ENCODE measurements around the gene ALDH1L2.
"Not testable (repeated sequence)": the region's sequence is repeated elsewhere in the genome, so short reads cannot be mapped to it uniquely, and the experiment has no call there.

The ALDH1L2 gene

DNA sequence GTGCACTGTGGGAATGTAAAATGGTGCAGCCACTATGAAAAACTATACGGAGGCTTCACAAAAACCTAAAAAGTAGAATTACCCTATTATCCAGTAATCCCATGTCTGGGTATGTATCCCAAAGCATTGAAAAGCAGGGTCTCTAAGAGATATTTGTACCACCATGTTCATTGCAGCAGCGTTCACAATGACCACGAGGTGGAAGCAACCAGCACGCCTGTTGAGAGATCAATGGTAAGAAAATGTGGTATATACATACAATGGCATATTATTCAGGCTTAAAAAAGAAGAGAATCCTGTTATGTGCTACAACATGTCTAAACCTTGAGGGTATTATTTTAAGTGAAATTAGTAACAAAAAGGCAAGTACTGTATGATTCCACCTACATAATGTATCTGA lies 99.1 kb downstream of the ALDH1L2 start:
- DNase-seq (ENCODE audit: low read depth, low spot score): no peak

DNA sequence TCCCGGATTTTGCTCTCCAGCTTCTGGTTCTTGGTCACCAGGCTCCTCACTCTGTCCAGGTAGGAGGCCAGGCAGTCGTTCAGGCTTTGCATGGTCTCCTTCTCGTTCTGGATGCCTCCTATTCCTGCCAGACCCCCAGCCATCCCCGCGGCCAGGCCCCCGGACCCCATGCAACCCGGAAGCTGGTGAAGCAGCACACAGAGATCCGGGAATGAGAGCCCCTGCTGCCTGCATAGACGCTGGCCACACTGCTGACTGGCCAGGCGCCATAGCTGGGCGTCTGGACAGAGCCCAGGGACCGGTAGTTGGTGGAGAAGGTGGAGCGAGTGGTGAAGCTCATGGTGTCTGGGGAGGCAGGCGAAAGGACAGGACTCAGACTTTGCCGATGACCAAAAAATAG lies 106.6 kb downstream of the ALDH1L2 start:
- not testable (repeated sequence) for DNase-seq (ENCODE audit: low read depth, low spot score)

DNA sequence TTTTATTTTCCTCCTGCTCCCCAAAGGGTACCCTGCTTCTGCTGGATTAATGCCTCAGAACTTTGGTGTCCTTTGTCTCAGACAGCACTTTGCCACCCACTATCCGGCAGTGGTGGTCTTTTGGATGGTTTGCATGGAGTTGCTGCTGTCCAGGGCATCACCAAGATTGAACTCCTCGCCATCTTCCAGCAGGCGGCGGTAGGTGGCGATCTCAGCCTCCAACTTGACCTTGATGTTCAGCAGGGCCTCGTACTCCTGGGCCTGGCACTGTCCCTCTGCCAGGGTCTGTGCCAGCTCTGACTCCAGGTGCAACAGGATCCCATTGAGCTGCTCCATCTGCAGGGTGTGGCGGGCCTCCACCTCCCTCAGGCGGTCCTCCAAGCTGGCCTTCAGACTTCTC lies 107.6 kb downstream of the ALDH1L2 start:
- DNase-seq (ENCODE audit: low read depth, low spot score): no peak

DNA sequence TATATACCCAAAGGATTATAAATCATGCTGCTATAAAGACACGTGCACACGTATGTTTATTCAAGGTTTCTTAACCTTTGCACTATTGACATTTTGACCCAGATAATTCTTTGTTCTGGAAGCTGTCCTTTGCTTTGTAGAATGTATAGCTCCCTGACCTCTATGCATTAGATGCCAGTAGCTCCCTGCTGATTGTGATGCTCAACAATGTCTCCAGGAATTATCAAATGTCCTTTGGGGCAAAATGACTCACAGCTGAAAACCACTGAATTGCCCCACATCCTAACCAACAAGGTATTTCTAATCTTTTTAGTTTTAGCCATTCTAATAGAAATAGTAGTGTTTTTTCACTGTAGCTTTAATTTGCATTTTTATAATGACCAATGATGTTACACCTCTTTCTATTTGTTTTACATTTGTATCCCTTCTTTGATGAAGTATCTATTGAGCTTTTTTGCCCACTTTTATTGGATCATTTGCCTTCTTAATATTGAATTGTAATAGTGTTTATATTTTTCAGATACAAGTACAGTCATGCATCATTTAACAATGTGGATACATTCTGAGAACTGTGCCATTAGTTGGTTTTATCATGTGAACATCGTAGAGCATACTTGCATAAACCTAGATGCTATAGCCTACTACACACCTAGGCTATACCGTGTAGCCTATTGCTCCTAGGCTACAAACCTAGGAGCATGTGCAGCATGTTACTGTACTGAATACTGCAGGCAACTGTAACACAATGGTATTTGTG lies 108.5 kb downstream of the ALDH1L2 start:
- no peak for DNase-seq (ENCODE audit: low read depth, low spot score)

DNA sequence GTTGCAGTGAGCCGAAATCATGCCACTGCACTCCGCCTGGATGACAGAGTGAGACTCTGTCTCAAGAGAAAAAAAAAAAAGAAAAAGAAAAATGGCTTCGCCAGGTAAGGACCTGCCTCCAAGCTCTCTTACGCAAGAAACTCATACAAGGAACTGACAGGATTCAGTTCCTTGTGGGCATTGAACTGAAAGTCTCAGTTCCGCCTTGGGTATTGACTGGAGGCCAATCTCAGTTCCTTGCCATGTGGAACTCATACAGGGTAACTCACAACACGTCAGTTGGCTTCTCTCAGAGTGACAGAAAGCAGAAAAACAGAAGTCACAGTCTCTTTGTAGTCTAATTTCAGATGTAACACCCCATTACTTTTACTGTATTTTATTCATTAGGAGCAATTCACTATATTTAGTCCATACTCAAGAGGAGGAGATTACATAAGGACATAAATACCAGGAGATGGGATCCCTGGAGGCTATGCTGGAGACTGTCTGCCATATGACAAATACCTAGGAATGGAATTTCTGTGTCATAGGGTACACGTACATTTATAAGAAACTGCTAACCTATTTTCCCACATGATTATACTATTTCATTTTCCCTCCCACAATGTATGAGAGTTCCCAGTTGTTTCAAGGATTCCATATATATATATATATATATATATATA lies 109.5 kb downstream of the ALDH1L2 start:
- DNase-seq (ENCODE audit: low read depth, low spot score): no peak

DNA sequence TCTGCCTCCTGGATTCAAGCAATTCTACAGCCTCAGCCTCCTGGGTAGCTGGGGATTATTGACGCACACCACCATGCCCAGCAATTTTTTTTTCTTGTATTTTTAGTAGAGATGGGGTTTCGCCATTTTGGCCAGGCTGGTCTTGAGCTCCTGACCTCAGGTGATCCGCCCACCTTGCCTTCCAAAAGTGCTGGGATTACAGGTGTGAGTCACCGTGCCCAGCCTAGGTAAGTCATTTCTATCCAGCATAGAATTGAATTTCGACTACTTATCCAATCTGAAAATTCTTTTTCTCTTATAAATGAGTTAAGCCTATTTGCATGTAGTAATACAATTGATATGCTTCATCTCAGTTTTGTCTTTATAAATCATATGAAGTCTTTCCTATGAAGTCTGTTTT lies 111.0 kb downstream of the ALDH1L2 start:
- DNase-seq (ENCODE audit: low read depth, low spot score): no peak

DNA sequence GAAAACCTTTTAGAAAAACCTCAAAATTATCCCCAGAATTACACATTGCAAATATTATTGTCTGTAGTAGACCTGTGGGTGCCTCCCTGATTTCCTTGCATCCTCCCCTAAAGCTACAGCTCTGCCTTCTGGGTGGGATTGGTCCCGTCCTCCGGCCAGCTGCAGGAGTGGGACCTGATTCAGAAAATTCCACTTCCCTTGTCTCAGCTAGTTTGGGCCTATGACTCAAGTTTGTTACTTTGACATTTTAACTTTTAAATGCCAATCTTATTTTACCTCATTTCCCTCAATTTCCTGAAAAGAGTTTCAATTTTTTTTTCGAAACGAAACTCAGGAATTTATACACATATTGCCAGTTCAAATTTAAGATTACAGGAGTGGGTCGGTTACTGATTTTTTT lies 113.0 kb downstream of the ALDH1L2 start:
- no peak for DNase-seq (ENCODE audit: low read depth, low spot score)

Data from iPS DF 19.7 (cell line).